HepG2 (cell line): ENCODE data around the gene UTP11. TPM values are rescaled to one million over a fixed set of nuclear protein-coding genes. Genes with fewer than 3 reads are reported as not detected.

Source experiments
- ATAC-seq: fragments of 200-7000 bp; cut with Tn5 transposase; 3 replicates; pipeline ENCODE4 v1.9.1; 2020; ENCODE audit warnings: mild to moderate bottlenecking, moderate library complexity
- BruUV-seq: library from RNA; stranded (reverse); fragments of 400-500 nt; replicated peaks from 2 replicates; lab custom pipeline; 2021; lab: Mats Ljungman, UMichigan
- CTCF ChIA-PET: fragments of 300-600 bp; formaldehyde crosslinking; extraction: SDS; loops from one replicate; lab custom pipeline; 2021; ENCODE audit warnings: low total read pairs, inconsistent platforms, low intra/inter-chr PET ratio; lab: Yijun Ruan, JAX
- POLR2A ChIA-PET: fragments of 350-600 bp; sonication (Branson Sonifier 250); formaldehyde crosslinking; loops from one replicate; lab custom pipeline; 2020; ENCODE audit warnings: antibody characterized with exemption, inconsistent platforms; lab: Yijun Ruan, JAX
- DNase-seq: peaks from one replicate; pipeline ENCODE4 v3.0.0-alpha.2; 2015; ENCODE audit warnings: low spot score
- FAIRE-seq: peaks from 3 replicates; lab custom pipeline; 2011; peaks lifted over from hg19 to GRCh38; lab: Jason Lieb, UNC
- H2AFZ ChIP-seq: one replicate; pipeline ENCODE4 v1.6.1; 2011; ENCODE audit warnings: low read length, inconsistent platforms
- H3K27ac ChIP-seq: fragments of 300-600 bp; 3 replicates; pipeline ENCODE4 v1.8.0; 2011; ENCODE audit warnings: mixed run types, mild to moderate bottlenecking, mixed read lengths, low read length, inconsistent platforms; ENCODE audit not compliant: insufficient read depth; ENCODE audit errors: extremely low read length
- H3K27me3 ChIP-seq, 2 experiments: fragments of 200-600 bp in 1 of 2; 2 replicates in 1 of 2; 3 replicates in 1 of 2; pipeline versions ENCODE4 v1.6.0 to v1.8.0; 2011; ENCODE audit warnings: low read length in 2 of 2, mild to moderate bottlenecking in 2 of 2, moderate library complexity in 2 of 2, inconsistent platforms in 1 of 2; ENCODE audit not compliant: insufficient read depth in 2 of 2, control insufficient read depth in 1 of 2
- H3K36me3 ChIP-seq, 2 experiments: fragments of 200-600 bp in 1 of 2; replicated peaks in 1 of 2; 2 replicates in 1 of 2; 3 replicates in 1 of 2; pipeline versions ENCODE4 v1.5.1 to v1.8.0; 2011; ENCODE audit warnings: low read length in 2 of 2, inconsistent platforms in 1 of 2; ENCODE audit not compliant: insufficient read depth in 2 of 2, control insufficient read depth in 1 of 2
- H3K4me1 ChIP-seq: 2 replicates; pipeline ENCODE4 v1.5.1; 2012; ENCODE audit warnings: low read length, inconsistent platforms; ENCODE audit not compliant: insufficient read depth
- H3K4me2 ChIP-seq: 2 replicates; pipeline ENCODE4 v1.6.0; 2011; ENCODE audit warnings: low read depth, low read length, inconsistent platforms
- H3K4me3 ChIP-seq, 3 experiments: fragments of 200-600 bp in 1 of 3; sonication (generic), shearing (Covaris generic) in 1 of 3; replicated peaks in 1 of 3; 2 replicates each; pipeline ENCODE4 v1.5.1; 2011 to 2016; ENCODE audit warnings: low read length in 3 of 3, inconsistent platforms in 2 of 3, low read depth in 2 of 3, mild to moderate bottlenecking in 2 of 3, control low read depth in 1 of 3, mixed read lengths in 1 of 3; ENCODE audit not compliant: insufficient read depth in 1 of 3
- H3K79me2 ChIP-seq: one replicate; pipeline ENCODE4 v1.6.1; 2011; ENCODE audit warnings: low read length, inconsistent platforms; ENCODE audit not compliant: insufficient read depth
- H3K9ac ChIP-seq: 2 replicates; pipeline ENCODE4 v1.6.0; 2011; ENCODE audit warnings: mild to moderate bottlenecking, low read depth, low read length, inconsistent platforms; ENCODE audit not compliant: insufficient read depth
- H3K9me3 ChIP-seq: 2 replicates; pipeline ENCODE4 v1.5.1; 2012; ENCODE audit warnings: mild to moderate bottlenecking, low read length
- H4K20me1 ChIP-seq: 2 replicates; pipeline ENCODE4 v1.6.0; 2011; ENCODE audit warnings: inconsistent platforms, mild to moderate bottlenecking, low read length, moderate library complexity; ENCODE audit not compliant: insufficient read depth
- CHD4 ChIP-seq: fragments of 200-600 bp; sonication (generic); IDR thresholded peaks from 2 replicates; pipeline ENCODE4 v1.7.0; 2017; ENCODE audit warnings: mild to moderate bottlenecking, low read length, borderline replicate concordance
- GLMP ChIP-seq: sonication (generic); formaldehyde crosslinking; IDR thresholded peaks from 2 replicates; pipeline ENCODE4 v1.9.0; 2021; ENCODE audit warnings: missing genetic modification reagents, mild to moderate bottlenecking, borderline replicate concordance
- MZF1 ChIP-seq: sonication (generic); formaldehyde crosslinking; IDR thresholded peaks from 2 replicates; pipeline ENCODE4 v1.8.1; 2023; ENCODE audit warnings: mild to moderate bottlenecking, missing genetic modification reagents, borderline replicate concordance
- NCOR1 ChIP-seq: fragments of 200-600 bp; sonication (generic); IDR thresholded peaks from 2 replicates; pipeline ENCODE4 v1.7.0; 2017; ENCODE audit warnings: antibody characterized with exemption, low read length, borderline replicate concordance
- PLRG1 ChIP-seq: fragments of 450-650 bp; conservative IDR thresholded peaks from 2 replicates; pipeline ENCODE4 v1.6.1; 2016
- SRSF1 ChIP-seq: fragments of 200-400 bp; formaldehyde crosslinking; optimal IDR thresholded peaks from 2 replicates; pipeline ENCODE3; 2017; ENCODE audit warnings: mild to moderate bottlenecking, low read depth, low read length, moderate library complexity
- ZNF224 ChIP-seq: sonication (generic); formaldehyde crosslinking; IDR thresholded peaks from 2 replicates; pipeline ENCODE4 v1.5.0; 2020; ENCODE audit warnings: mild to moderate bottlenecking, missing genetic modification reagents
- ZNF781 ChIP-seq: sonication (generic); formaldehyde crosslinking; IDR thresholded peaks from 2 replicates; pipeline ENCODE4 v1.5.1; 2020; ENCODE audit warnings: borderline replicate concordance, mild to moderate bottlenecking, missing genetic modification reagents; ENCODE audit errors: not compliant biosample characterization
- WGBS: methylation state at CpG from one replicate; pipeline ENCODE4 v1.1.6; 2017; ENCODE audit warnings: low lambda C conversion rate; 5-methylcytosine and 5-hydroxymethylcytosine counted together
- in situ Hi-C: cut with HindIII; loops from 2 replicates; pipeline ENCODE4 v1.10.0; 2017; ENCODE audit warnings: low pct_unique_long_range_greater_than_20kb; ENCODE audit not compliant: extremely low pct_ligation_motif_present
- intact Hi-C: fragments of 100-400 bp; cut with micrococcal nuclease; formaldehyde crosslinking; loops from one replicate; pipeline ENCODE4 v1.10.0; 2022; ENCODE audit not compliant: unreplicated experiment
- polyA plus RNA-seq, 8 experiments: library from polyadenylated mRNA; depleted of rRNA in 3 of 8; stranded (reverse) in 7 of 8; unstranded in 1 of 8; fragments of >200 nt; fragmentation: Illumina TruSeq in 4 of 8; extraction: Trizol in 4 of 8; gene quantifications; 2 replicates each; pipeline versions ENCODE4 v1.2.1 to v1.2.3, GENCODE V29; 2011 to 2016; ENCODE audit warnings: low read depth in 4 of 8, missing spikeins in 1 of 8, mixed read lengths in 1 of 8; ENCODE audit not compliant: insufficient read depth in 1 of 8
- total RNA-seq, 5 experiments: library from RNA; depleted of rRNA; stranded (reverse); fragments of >200 nt; fragmentation: Illumina TruSeq; extraction: Trizol; gene quantifications; 2 replicates each; pipeline ENCODE4 v1.2.3, GENCODE V29; 2016; ENCODE audit warnings: low read depth in 1 of 5
- TF ChIP-seq, protein P1 (sequence below): sonication (generic); formaldehyde crosslinking; IDR thresholded peaks from 2 replicates; pipeline ENCODE4 v1.4.0; 2020; ENCODE audit warnings: missing genetic modification reagents, borderline replicate concordance
- TF ChIP-seq, protein P2 (sequence below), 2 experiments: fragments of 450-650 bp in 1 of 2; sonication (generic) in 1 of 2; formaldehyde crosslinking; IDR thresholded peaks; 2 replicates each; pipeline versions ENCODE4 v1.5.0 to v1.8.0; 2020 to 2022; ENCODE audit warnings: mild to moderate bottlenecking in 1 of 2, missing genetic modification reagents in 1 of 2
- TF ChIP-seq, protein P3 (sequence below): sonication (generic); formaldehyde crosslinking; IDR thresholded peaks from 2 replicates; pipeline ENCODE4 v1.4.0; 2020; ENCODE audit warnings: missing genetic modification reagents, borderline replicate concordance

UTP11 gene
- total and polyA plus RNA-seq, 2 of the 13 experiments (the other 11 are each of a cell fraction or from before 2014, with no cell fraction given): 13.5 to 44.8 TPM

DNA sequence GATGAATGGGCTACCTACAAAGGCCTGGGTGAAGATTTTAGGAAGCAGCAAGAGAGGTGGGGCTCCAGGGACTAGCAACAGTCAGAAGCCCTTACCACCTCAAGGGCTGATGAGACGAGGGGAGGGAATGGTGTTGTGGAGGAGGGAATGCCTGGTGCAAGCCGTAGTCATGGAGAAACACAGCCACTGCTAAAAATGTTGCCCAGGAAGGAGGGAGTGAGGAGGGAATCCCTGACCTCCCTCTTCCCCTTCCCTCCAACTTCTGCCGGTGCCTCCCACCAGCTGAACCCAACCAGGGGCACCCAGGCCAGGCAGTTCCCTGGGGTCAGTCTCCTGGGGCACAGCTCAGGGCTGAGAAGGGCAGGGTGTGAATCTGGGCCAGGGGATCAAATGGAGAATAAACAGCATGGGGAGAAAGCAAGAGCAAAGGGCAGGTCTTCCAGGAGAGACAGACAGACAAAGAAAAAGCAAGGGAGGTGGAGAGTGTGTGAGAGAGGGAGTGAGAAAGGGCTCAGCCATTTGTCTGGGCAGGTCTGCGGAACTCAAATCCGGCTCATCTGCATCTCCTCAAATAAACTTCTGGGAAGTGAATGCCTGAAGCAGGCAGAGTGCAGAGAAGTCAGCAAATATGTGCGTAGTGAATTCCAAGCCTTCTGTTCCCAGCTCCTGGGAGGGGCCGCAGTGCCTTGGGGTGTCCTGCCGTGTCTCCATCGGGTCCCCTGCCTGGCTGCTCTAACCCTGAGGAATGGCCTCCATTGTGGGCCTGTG is 61.2 kb downstream of the UTP11 start:
- Histone ChIP-seq H3K4me1 (peaks cover 10% of the 10 kb centered on the region), H3K4me2 (no peak overlapping the region), H3K9me3 (no peaks in the 10 kb centered on the region), H3K79me2 (no peaks in the 10 kb centered on the region), H3K27ac (no peak overlapping the region), H3K27me3 (peaks cover 0 to 1% of the 10 kb centered on the region in 2 experiments; a peak in 1 of 5 replicates), H4K20me1 (no peaks in the 10 kb centered on the region), H3K36me3 (no peaks in the 10 kb centered on the region), H3K4me3 (no peak overlapping the region), H2AFZ (no peak overlapping the region), H3K9ac (no peak overlapping the region)
- 25% methylated on average over 9 of the region's 9 CpGs for WGBS
- no TSS peak for BruUV-seq
- TF ChIP-seq, protein P1, sequence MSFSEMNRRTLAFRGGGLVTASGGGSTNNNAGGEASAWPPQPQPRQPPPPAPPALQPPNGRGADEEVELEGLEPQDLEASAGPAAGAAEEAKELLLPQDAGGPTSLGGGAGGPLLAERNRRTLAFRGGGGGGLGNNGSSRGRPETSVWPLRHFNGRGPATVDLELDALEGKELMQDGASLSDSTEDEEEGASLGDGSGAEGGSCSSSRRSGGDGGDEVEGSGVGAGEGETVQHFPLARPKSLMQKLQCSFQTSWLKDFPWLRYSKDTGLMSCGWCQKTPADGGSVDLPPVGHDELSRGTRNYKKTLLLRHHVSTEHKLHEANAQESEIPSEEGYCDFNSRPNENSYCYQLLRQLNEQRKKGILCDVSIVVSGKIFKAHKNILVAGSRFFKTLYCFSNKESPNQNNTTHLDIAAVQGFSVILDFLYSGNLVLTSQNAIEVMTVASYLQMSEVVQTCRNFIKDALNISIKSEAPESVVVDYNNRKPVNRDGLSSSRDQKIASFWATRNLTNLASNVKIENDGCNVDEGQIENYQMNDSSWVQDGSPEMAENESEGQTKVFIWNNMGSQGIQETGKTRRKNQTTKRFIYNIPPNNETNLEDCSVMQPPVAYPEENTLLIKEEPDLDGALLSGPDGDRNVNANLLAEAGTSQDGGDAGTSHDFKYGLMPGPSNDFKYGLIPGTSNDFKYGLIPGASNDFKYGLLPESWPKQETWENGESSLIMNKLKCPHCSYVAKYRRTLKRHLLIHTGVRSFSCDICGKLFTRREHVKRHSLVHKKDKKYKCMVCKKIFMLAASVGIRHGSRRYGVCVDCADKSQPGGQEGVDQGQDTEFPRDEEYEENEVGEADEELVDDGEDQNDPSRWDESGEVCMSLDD (CRISPR knock-in tag): no peak
- TF ChIP-seq GLMP: no peak
- no peak for TF ChIP-seq ZNF781 (CRISPR knock-in tag)
- no peak for TF ChIP-seq PLRG1
- TF ChIP-seq NCOR1: no peak
- no peak for TF ChIP-seq CHD4
- no peak for TF ChIP-seq SRSF1
- TF ChIP-seq ZNF224 (CRISPR knock-in tag): no peak
- TF ChIP-seq MZF1: no peak
- TF ChIP-seq, protein P2, sequence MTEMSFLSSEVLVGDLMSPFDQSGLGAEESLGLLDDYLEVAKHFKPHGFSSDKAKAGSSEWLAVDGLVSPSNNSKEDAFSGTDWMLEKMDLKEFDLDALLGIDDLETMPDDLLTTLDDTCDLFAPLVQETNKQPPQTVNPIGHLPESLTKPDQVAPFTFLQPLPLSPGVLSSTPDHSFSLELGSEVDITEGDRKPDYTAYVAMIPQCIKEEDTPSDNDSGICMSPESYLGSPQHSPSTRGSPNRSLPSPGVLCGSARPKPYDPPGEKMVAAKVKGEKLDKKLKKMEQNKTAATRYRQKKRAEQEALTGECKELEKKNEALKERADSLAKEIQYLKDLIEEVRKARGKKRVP (CRISPR knock-in tag; IDR thresholded peaks at IDR 0.05): no peak
- TF ChIP-seq, protein P3, sequence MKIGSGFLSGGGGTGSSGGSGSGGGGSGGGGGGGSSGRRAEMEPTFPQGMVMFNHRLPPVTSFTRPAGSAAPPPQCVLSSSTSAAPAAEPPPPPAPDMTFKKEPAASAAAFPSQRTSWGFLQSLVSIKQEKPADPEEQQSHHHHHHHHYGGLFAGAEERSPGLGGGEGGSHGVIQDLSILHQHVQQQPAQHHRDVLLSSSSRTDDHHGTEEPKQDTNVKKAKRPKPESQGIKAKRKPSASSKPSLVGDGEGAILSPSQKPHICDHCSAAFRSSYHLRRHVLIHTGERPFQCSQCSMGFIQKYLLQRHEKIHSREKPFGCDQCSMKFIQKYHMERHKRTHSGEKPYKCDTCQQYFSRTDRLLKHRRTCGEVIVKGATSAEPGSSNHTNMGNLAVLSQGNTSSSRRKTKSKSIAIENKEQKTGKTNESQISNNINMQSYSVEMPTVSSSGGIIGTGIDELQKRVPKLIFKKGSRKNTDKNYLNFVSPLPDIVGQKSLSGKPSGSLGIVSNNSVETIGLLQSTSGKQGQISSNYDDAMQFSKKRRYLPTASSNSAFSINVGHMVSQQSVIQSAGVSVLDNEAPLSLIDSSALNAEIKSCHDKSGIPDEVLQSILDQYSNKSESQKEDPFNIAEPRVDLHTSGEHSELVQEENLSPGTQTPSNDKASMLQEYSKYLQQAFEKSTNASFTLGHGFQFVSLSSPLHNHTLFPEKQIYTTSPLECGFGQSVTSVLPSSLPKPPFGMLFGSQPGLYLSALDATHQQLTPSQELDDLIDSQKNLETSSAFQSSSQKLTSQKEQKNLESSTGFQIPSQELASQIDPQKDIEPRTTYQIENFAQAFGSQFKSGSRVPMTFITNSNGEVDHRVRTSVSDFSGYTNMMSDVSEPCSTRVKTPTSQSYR: no peak
- in situ Hi-C loops (no loop called here), intact Hi-C loops (no loop called here)
- ATAC-seq (no peak), DNase-seq (no peak), FAIRE-seq (no peak)
- ChIA-PET POLR2A (interaction anchor here (2.2 kb wide), 1 partner anchor 8 kb away, joined by 6 read pairs; no protein-coding TSS in a partner anchor), CTCF (no interaction called here)
